ENCODE measurements around the gene PTCHD1.

The PTCHD1 gene

DNA sequence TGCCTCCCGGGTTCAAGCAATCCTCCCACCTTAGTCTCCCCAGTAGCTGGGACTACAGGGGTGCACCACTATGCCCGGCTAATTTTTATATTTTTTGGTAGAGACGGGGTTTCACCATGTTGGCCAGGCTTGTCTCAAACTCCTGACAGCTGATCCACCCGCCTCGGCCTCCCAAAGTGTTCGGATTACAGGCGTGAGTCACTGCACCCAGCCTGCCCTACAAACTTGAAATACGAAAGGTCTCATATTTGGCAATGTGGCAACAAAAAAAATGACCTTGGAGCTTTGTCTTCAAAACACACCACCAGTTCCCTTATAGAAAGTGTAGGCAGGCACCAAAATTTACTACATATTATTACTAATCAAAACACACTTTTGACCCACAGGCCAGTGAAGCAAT lies 22.9 kb upstream of the PTCHD1 start:
- TF ChIP-seq CTCF (IDR thresholded peaks at IDR 0.05; ENCODE audit: control insufficient read depth, extremely low read depth, insufficient read depth) = no peak
- H3K4me3 ChIP-seq (ENCODE audit: low read depth, low read length) = no peak overlapping the region
- DNase-seq (ENCODE audit: low read depth) = no peak

DNA sequence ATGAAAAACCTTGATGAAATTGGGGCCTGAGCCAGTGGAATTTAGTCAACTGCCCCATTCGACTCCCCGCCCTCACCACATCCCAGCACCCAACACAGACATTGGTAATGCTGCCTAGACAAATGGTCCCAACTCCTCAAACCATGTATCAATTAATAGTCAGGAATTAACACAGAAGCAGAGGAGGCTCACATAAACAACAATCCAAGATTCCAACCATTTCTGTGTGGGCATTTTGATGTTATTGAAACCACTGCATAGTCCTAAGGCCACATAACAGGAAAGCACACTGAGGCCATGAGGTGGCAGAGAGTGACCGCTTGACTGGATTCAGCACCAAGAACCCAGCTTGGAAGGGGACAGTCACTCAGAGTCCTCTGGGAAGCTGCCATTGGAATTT lies 22.5 kb upstream of the PTCHD1 start:
- no peak for TF ChIP-seq CTCF (IDR thresholded peaks at IDR 0.05; ENCODE audit: control insufficient read depth, extremely low read depth, insufficient read depth)
- no peak overlapping the region for H3K4me3 ChIP-seq (ENCODE audit: low read depth, low read length)
- no peak for DNase-seq (ENCODE audit: low read depth)

GRCh38 chrX:23317799-23318724 lies 16.6 kb upstream of the PTCHD1 start:
- no peak overlapping the region for H3K4me3 ChIP-seq (ENCODE audit: low read depth, low read length)
- no peak for DNase-seq (ENCODE audit: low read depth)
- TF ChIP-seq CTCF (IDR thresholded peaks at IDR 0.05; ENCODE audit: control insufficient read depth, extremely low read depth, insufficient read depth) = peak; percentile 58

- no peak overlapping the region for H3K4me3 ChIP-seq (ENCODE audit: low read depth, low read length)
- DNase-seq (ENCODE audit: low read depth) = no peak
- TF ChIP-seq CTCF (IDR thresholded peaks at IDR 0.05; ENCODE audit: control insufficient read depth, extremely low read depth, insufficient read depth) = no peak
These were observed 7.5 kb upstream of the PTCHD1 start for GRCh38 chrX:23327104-23327503.

DNA sequence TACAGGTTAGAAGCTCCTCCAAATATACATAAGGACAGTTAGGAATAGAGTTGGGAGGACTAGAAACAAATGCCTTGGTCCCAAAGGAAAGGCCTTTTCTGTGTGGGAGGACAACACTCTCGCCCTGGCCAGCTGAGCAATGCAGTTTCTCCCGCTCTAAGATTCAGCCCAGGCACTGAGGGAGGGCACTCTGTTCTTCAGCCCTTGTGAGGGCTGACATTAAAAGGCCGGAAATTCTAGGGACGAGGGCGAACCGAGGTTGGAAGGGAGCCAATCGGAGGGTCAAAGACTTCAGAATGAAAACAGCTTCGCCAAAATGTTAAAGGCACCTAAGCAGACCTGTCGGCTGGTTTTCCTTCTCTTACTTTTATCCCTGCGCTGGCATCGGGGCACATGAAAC lies 2.9 kb upstream of the PTCHD1 start:
- DNase-seq (ENCODE audit: low read depth) = no peak
- TF ChIP-seq CTCF (IDR thresholded peaks at IDR 0.05; ENCODE audit: control insufficient read depth, extremely low read depth, insufficient read depth) = no peak
- no peak overlapping the region for H3K4me3 ChIP-seq (ENCODE audit: low read depth, low read length)

DNA sequence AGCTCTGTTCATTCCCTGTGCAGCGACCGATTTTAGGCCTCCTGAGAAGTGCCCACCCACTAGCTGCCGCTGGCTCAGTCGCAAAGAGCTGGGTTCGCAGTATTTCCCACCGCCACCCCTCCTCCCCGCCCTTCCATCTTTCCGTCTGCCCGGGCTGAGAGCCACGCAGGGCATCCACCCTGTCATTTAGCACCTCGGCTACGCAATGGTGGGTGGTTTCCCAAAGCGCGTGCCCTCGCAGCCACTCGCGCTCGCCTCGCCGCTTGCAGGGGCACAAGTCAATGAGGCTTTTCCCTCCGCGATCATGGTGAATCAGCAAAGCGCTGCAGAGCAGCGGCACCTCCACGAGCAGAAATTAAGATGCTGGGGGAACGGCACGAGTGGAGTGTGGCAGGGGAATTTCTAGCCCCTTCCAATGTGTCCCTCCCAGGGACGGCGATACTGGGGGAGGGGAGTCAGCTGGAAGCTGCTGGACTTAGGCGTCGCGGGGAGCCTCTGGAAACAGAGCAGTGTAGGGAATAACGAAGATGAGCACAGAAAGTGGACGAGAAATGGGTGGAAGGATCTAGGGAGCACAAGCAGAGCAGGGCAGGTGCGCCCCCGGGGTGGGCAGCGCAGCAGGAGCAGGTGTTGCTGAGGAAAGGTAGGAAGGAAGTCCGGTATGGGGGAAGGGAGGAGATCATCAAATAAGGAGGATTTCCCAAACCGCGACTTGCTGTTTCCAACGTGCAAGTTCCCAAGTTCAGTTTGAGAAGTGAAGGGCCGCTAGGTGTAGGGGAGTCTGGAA lies 2.4 kb upstream of the PTCHD1 start:
- H3K4me3 ChIP-seq (ENCODE audit: low read depth, low read length) = no peak overlapping the region
- no peak for DNase-seq (ENCODE audit: low read depth)
- no peak for TF ChIP-seq CTCF (IDR thresholded peaks at IDR 0.05; ENCODE audit: control insufficient read depth, extremely low read depth, insufficient read depth)

All from LNCaP clone FGC (cell line).